ENCODE measurements around the gene SUFU. TPM values are rescaled to one million over a fixed set of nuclear protein-coding genes. Genes with fewer than 3 reads are reported as not detected.

SUFU gene
- total RNA-seq, 1 experiment from 2014 or later: 2.7 TPM

- Histone ChIP-seq H3K27me3 (ENCODE audit: low read length) (no peaks in the 10 kb centered on the region), H3F3A (ENCODE audit: low read length, unreplicated experiment) (no peaks in the 10 kb centered on the region), H4K20me1 (ENCODE audit: low read length) (peaks cover 12% of the 10 kb centered on the region; the same call in 1 of the 2 replicates), H3K4me1 (ENCODE audit: insufficient read depth, low read length) (peaks cover 7% of the 10 kb centered on the region), H2AFZ (ENCODE audit: low read length) (peak overlapping the region; percentile 89; the same call in 1 of the 2 replicates), H3K79me2 (ENCODE audit: low read length) (peaks cover 46% of the 10 kb centered on the region), H3K27ac (ENCODE audit: low read length) (peak overlapping the region; percentile 51), H3K9ac (ENCODE audit: low read length) (peak overlapping the region; percentile 93), H3K36me3 (ENCODE audit: low read depth, low read length) (no peaks in the 10 kb centered on the region; the same call in 1 of the 2 replicates), H3K4me3 (ENCODE audit: low read length) (peak overlapping the region; percentile 92), H3K4me2 (ENCODE audit: low read length) (peak overlapping the region; percentile 97), H3K9me2 (replicated peaks; ENCODE audit: low read length) (no peaks in the 10 kb centered on the region), H3K9me3 (ENCODE audit: low read length) (no peaks in the 10 kb centered on the region)
- DNase-seq (peak; percentile 57), ATAC-seq (no peak)
- no TSS peak for BruUV-seq (replicated peaks)
- CTCF ChIA-PET: no interaction called here
- POLR2A ChIA-PET (ENCODE audit: unreplicated experiment): no interaction called here
- TF ChIP-seq EZH2 (IDR thresholded peaks at IDR 0.05; ENCODE audit: low read length, unreplicated experiment): no peak
- no peak for TF ChIP-seq CTCF (conservative IDR thresholded peaks at IDR 0.05; ENCODE audit: low read depth, low read length)
- TF ChIP-seq EZH2phosphoT487 (IDR thresholded peaks at IDR 0.05; ENCODE audit: borderline replicate concordance, low read length): no peak
- intact Hi-C loops (cut with micrococcal nuclease): loop anchor here (10.0 kb wide), 1 partner anchor 49 kb away; no protein-coding TSS in a partner anchor
These were observed 139.7 kb downstream of the SUFU start for GRCh38 chr10:102643336-102644065.

- Histone ChIP-seq H3K9ac (ENCODE audit: low read length) (peak within 1 kb of the TSS; percentile 93), H3K4me2 (ENCODE audit: low read length) (peak within 1 kb of the TSS; percentile 97), H3K4me3 (ENCODE audit: low read length) (peak within 1 kb of the TSS; percentile 92), H3K79me2 (ENCODE audit: low read length) (peaks cover 53% of the 10 kb centered on the region), H3K9me3 (ENCODE audit: low read length) (no peaks in the 10 kb centered on the region), H3K4me1 (ENCODE audit: insufficient read depth, low read length) (peaks cover 7% of the 10 kb centered on the region), H3K36me3 (ENCODE audit: low read depth, low read length) (no peaks in the 10 kb centered on the region; the same call in 1 of the 2 replicates), H3K9me2 (replicated peaks; ENCODE audit: low read length) (no peaks in the 10 kb centered on the region), H3K27me3 (ENCODE audit: low read length) (no peaks in the 10 kb centered on the region), H4K20me1 (ENCODE audit: low read length) (peaks cover 19% of the 10 kb centered on the region; the same call in 1 of the 2 replicates), H2AFZ (ENCODE audit: low read length) (peak within 1 kb of the TSS; percentile 67), H3F3A (ENCODE audit: low read length, unreplicated experiment) (no peaks in the 10 kb centered on the region), H3K27ac (ENCODE audit: low read length) (peak within 1 kb of the TSS; percentile 96)
- intact Hi-C loops (cut with micrococcal nuclease): loop anchor here (10.0 kb wide), 1 partner anchor 49 kb away; no protein-coding TSS in a partner anchor
- BruUV-seq (replicated peaks): no TSS peak
- ATAC-seq (no peak), DNase-seq (peak; percentile 33)
- TF ChIP-seq EZH2phosphoT487 (IDR thresholded peaks at IDR 0.05; ENCODE audit: borderline replicate concordance, low read length) (no peak), CTCF (conservative IDR thresholded peaks at IDR 0.05; ENCODE audit: low read depth, low read length) (no peak), EZH2 (IDR thresholded peaks at IDR 0.05; ENCODE audit: low read length, unreplicated experiment) (no peak)
- ChIA-PET CTCF (interaction anchor here (0.6 kb wide), 1 partner anchor 69 kb away, joined by 3 read pairs; no protein-coding TSS in a partner anchor), POLR2A (ENCODE audit: unreplicated experiment) (no interaction called here)
These were observed 140.4 kb downstream of the SUFU start, which contains the start of gene TRIM8 for GRCh38 chr10:102644066-102644645. Gene TRIM8, plus strand, starts transcription at chr10:102644479. Its CDS starts 139 bp downstream, at chr10:102644618.
